ENCODE measurements around the gene NOL4L.

The NOL4L gene

GRCh38 chr20:32463642-32464400 is 121.3 kb downstream of the NOL4L start:
- TF ChIP-seq, protein P1, sequence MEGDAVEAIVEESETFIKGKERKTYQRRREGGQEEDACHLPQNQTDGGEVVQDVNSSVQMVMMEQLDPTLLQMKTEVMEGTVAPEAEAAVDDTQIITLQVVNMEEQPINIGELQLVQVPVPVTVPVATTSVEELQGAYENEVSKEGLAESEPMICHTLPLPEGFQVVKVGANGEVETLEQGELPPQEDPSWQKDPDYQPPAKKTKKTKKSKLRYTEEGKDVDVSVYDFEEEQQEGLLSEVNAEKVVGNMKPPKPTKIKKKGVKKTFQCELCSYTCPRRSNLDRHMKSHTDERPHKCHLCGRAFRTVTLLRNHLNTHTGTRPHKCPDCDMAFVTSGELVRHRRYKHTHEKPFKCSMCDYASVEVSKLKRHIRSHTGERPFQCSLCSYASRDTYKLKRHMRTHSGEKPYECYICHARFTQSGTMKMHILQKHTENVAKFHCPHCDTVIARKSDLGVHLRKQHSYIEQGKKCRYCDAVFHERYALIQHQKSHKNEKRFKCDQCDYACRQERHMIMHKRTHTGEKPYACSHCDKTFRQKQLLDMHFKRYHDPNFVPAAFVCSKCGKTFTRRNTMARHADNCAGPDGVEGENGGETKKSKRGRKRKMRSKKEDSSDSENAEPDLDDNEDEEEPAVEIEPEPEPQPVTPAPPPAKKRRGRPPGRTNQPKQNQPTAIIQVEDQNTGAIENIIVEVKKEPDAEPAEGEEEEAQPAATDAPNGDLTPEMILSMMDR (IDR thresholded peaks at IDR 0.05; ENCODE audit: insufficient read depth, low read depth, low read length, missing control alignments), result no peak
- H3K4me3 ChIP-seq (ENCODE audit: low read depth, low read length), result no peak overlapping the region
- no peak for DNase-seq (ENCODE audit: low read depth)

GRCh38 chr20:32462900-32463641 is 122.1 kb downstream of the NOL4L start:
- no peak overlapping the region for H3K4me3 ChIP-seq (ENCODE audit: low read depth, low read length)
- TF ChIP-seq, protein P1 (IDR thresholded peaks at IDR 0.05; ENCODE audit: insufficient read depth, low read depth, low read length, missing control alignments), result no peak
- DNase-seq (ENCODE audit: low read depth), result no peak

DNA sequence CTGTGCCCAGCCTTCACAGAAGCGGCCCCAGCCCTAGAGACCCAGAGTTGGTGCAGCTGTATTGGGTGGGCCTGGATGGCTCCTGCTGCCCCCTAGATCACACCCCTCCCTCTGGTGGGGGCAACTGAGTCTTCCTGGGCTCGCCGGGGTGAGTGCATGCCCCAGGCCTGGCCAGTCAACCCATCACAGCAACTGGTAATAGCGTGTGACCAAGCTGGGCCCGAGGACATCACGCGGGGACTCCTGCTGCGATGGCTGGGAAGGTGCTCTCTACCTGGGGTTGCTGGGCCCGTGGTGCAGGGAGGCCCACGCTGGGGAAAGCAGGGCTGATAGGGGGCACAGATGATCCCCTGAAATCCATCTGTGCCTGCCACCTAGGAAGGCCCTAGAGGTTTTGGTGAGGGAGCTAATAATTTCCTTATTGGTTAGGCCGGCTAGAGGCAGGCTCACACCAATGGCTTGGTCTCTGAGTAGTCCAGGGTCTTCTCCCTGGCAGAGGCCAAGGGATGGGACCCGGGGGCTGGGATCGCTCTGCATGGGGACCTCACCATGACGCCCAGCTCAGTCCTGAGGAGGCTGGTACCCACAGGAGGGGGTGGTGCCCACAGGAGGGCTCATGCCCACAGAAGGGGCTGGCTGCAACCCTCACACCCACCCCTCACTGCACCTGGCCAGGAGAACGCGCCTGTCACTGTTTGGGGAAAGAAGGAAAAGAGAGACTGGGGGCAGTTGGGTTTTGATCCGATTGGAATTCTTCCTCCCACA is 123.1 kb downstream of the NOL4L start:
- DNase-seq (ENCODE audit: low read depth), result no peak
- no peak overlapping the region for H3K4me3 ChIP-seq (ENCODE audit: low read depth, low read length)
- TF ChIP-seq, protein P1 (IDR thresholded peaks at IDR 0.05; ENCODE audit: insufficient read depth, low read depth, low read length, missing control alignments), result no peak

DNA sequence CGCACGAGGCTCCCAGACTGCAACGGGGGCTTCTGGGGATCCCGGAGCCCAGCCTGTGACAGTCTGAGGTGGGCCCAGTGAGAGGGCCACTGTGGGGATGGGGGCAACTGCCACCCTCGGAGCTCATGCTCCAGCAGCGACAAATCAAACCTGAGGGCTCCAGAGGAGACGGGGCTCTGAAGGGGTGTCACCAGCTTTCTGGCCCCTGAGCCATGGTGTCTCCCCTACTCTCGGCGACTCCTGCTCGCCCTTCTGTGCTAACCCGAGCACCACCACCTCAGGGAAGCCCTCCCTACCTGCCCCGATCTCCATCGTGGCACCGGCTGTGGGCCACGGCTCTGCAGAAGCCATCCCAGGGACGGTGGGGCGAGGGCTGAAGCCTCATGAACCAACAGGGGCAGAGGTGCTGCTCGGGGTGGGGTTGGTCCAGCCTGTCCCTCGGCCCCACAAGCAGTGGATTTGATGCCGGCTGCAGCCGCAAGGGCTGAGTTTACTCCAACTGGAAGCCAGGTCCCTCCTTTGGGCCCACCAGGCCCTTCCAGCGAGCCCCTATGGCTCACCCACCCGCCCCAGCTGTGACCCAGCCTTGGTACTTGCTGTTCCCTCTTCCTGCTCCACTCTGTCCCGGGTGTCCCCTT is 124.3 kb downstream of the NOL4L start:
- H3K4me3 ChIP-seq (ENCODE audit: low read depth, low read length), result no peak overlapping the region
- DNase-seq (ENCODE audit: low read depth), result no peak
- TF ChIP-seq, protein P1 (IDR thresholded peaks at IDR 0.05; ENCODE audit: insufficient read depth, low read depth, low read length, missing control alignments), result no peak

- H3K4me3 ChIP-seq (ENCODE audit: low read depth, low read length), result no peak overlapping the region
- DNase-seq (ENCODE audit: low read depth), result no peak
- TF ChIP-seq, protein P1 (IDR thresholded peaks at IDR 0.05; ENCODE audit: insufficient read depth, low read depth, low read length, missing control alignments), result no peak
Observed at GRCh38 chr20:32460231-32460630, 124.9 kb downstream of the NOL4L start.

DNA sequence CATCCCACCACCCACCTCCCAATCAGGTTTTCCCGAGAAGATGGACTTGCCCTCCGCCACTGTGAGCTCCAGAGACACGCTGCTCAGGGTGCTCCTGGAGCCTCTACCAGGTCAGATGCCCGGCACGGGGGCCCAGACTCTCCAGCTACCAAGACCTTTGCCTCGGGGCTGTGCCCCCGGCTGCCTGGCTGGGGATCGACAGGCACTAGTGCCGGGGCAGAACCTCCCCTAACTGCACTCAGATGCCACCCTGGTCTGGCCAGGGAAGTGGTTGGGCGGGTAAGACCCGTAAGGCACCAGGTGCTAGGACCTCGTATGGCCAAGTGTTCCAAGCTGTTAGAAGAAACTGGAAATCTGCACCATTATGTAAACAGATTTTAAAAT is 126.3 kb downstream of the NOL4L start:
- TF ChIP-seq, protein P1 (IDR thresholded peaks at IDR 0.05; ENCODE audit: insufficient read depth, low read depth, low read length, missing control alignments), result no peak
- no peak for DNase-seq (ENCODE audit: low read depth)
- H3K4me3 ChIP-seq (ENCODE audit: low read depth, low read length), result no peak overlapping the region
